GM19455 (cell line): Measurements from ENCODE around the gene SRSF1.

ENCODE experiments used
- ATAC-seq: cut with Tn5 transposase; IDR thresholded peaks from one replicate; pipeline ENCODE4 v1.9.1; 2021; ENCODE audit not compliant: unreplicated experiment

The SRSF1 gene

DNA sequence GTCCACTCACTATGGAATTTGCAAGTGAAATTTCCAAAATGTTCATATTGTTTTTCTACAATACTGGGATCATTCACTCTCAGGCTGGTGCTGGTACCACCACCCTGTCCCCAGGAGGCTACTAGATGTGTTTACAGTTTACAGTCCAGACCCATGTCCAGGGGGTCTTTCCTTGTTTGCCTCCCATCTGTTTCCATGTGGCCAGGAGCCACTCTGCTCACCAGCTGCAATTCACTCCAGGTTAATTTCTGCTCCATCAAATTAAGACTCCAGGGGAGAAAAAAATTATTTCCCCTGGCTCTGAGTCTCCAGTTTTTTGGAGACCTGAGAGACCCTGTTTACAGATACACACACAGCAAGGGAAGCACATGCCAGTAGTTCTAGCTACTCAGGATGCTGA is 12.5 kb upstream of the SRSF1 start:
- ATAC-seq, result no peak

DNA sequence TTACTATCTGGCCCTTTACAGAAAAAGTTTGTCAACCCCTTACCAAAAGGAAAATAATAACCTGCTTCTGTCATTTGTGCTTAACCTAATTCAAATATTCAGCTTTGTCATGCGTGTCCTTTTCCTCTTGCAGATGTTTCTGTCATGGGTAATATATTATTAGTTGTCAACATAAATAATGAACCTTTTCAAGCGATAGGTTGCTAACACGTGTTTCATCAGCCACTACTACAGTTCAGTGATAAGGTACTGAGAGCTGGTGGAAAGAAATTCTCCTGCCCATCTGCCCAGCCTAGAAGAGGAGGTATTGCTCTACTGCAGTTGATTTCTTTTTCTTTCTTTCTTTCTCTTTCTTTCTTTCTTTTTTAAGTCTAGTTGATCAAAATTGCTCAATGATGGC is 12.0 kb upstream of the SRSF1 start:
- ATAC-seq, result no peak

DNA sequence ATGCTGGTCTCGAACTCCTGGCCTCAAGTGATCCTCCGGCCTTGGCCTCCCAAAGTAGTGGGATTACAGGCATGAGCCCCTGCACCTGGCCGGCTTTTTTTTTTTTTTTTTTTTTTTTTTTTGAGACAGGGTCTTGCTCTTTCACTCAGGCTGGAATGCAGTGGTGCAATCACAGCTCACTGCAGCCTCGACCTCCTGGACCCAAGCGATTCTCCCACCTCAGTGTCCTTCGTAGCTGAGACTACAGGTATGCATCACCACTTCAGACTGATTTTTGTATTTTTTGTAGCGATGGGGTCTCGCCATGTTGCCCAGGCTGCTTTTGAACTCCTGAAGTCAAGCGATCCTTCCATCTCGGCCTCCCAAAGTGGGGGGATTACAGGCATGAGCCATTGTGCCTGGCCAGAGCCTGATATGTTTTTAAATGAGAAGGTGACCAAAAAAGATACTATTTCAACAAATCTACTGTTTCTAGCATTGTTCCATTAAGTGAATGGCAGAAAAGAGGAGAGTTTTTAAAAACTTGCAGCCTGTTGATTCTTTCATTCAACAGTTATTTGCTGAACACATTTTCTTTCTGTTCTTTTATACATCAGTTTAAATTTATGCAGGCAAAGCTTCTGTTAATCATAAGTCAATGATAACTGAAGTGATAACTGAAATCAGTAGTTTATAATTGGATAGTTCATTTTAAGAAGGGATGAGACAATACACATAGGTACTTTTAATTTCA is 3.2 kb upstream of the SRSF1 start:
- no peak for ATAC-seq

DNA sequence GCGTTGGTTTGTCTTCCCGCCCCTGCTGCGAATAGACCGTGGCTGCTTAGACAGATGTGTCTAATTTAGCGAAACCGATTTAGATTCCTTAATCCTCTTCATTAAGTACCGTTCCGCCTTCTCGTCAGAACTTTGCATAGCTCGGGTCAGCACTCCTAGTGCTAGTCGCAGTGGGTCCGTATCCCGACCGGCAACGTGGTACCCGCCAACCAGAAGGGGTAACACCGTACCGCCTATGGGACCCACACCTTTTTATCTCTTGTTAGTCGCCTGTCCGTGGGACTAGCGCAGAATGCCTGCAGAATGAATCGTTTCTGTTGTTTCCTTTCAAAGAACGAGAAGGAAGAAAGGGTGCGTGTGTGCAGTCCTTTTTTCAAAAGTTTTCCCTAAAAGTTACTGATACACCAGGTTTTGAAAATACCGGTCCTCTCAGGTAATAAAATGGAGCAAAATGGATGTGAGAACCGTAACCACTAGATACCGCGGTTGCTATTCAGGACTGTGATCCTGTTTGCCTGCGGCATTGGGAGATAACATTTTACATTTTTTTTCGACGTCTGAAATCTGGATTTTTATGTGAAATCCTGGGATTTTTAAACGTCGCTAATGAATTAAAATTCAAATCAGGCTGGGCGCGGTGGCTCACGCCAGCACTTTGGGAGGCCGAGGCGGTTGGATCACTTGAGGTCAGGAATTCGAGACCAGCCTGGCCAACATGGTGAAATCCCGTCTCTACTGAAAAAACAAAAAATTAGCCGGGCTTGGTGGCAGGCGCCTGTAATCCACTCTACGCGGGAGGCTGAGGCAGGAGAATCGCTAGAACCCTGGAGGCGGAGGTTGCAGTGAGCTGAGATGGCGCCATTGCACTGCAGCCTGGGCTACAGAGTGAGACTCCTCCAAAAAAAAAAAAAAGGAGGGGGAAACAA is 998 bp upstream of the SRSF1 start:
- peak; percentile 31 for ATAC-seq

DNA sequence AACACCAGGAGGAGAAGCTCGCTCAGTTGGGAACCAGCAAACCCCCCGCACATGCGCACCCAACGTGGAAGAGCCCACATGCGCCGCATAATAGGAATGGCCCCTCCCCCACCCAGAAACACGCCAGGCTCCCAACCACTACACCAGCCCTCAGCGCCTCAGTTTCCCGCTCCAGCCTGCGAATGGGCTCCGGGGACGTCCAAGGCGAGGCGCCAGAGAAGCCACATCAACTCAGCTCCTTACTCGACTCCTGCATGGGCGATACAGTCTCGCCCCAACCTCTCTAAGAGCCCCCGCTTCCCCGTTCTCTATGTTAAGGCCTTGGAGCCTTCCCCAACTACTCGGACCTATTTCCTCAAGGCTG is 504 bp downstream of the SRSF1 start:
- ATAC-seq, result no peak

DNA sequence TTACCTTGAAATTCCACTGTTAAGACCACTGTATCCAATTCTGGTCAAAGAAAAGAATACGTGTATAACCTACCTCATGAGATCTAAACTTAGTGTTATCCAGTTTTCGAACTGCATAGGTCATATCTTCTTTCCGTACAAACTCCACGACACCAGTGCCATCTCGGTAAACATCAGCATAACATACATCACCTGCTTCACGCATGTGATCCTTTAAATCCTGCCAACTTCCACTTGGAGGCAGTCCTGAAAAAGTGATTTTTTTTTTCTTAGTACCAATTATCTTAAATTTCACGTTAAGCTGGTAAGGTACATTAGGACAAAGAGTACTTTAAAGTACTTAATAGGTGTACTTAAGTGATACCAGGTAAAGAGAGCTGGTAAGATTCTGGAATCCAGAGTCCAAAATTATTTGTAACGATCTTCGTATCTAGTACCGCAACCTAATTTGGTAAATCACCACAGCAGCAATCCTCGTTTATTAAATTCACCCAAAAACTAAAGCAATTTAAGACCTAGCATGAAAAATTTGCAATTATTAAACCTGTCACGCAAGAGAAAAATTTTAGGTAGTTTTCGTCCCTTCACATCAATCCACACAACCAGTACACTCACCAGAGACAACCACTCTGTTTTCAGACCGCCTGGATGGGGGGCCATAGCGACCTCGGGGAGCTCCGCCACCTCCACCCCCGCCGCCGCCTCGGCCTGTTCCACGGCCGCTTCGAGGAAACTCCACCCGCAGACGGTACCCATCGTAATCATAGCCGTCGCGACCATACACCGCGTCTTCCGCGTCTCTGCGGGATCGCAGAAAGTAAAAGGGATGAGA is 1.1 kb downstream of the SRSF1 start:
- no peak for ATAC-seq

DNA sequence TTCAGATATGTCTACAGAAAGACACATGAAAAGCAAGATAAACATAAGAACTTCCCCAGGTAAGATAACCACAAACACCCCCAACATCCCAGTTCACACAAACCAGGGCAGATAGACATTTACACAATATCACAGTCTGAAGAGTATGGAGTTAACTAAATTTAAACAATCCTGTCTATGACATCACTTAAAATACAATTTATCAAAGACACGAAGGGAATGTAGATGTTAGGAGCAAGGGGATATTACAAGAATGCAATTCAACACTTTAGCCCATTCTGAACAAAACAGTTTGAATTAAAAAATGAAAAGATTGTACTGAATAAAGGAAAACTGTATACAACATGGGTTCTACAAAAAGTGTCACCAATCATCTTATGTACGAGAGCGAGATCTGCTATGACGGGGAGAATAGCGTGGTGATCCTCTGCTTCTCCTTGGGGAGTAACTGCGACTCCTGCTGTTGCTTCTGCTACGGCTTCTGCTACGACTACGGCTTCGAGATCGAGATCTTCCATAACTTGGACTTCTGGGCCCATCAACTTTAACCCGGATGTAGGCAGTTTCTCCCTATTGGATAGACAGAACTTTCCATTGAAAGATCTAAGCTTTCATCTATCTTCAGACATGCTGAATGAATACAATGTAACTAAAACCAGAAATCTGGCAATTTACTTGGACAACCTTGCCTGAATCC is 1.9 kb downstream of the SRSF1 start:
- no peak for ATAC-seq

DNA sequence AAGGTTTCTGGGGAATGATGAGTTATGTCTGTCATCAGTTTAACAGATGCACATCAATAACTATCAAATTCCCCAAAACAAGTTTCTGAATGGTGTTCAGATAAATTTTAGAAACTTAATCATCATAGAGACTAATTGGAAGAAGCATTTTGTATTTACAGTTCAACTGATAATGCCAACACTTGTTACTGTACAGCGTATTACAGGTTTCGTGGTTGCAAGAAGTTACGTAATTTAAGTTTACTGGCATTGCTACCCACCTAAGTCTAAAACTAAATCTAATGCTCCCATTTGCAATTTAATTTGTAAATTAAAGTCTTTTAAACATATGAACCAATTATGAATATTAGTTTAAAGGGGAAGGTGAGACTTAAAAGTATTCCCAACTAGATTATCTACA is 3.0 kb downstream of the SRSF1 start:
- no peak for ATAC-seq

DNA sequence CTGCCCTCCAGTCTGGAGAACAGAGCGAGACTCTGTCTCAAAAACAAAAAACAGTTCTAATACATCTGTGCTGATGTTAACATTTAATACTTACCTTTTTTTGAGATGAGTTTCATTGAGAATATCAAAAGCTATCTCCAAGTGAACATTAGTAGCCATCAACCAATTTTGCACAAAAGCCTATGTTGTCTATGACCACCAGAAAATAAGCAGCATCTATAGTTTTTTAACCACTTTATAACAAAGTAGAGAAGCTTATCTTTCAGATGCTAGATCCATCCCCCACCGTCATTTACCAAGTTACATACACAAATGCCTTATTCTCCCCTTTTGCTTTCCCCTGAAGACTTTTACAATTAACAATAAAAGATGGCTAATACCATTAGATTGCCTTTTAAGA is 4.1 kb downstream of the SRSF1 start:
- ATAC-seq, result no peak

DNA sequence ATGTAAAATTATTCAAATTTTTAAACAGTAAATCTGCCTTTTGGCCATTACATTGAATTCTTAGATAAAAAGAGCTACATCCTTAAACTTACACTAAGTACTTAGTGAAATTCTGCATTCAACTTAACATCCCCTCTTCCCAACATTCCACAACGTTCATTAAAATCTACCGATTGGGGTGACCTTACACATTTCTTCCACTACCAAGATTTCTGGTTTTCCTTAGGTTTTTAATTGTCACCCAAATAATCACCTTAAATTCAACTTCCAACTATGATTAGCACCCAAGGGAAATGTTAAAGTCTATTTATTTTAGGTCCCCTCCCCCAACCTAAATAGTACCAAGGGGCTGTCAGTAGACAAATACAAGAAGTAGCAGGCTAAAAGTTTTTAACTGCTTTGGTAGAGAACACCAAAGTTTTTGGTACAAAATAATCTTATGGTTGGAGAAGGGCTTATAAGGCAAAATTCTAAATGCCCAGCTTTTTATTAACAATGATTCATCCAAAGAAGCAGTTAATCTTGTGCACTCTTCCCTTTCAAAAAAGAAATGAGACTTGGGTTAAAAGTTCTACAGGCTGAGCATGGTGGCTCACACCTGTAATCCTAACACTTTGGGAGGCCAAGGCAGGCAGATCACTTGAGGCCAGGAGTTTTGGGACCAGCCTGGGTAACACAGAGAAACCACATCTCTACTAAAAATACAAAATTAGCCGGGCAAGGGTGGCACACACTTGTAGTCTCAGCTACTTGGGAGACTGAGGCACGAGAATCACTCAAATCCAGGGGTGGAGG is 4.7 kb downstream of the SRSF1 start:
- ATAC-seq, result no peak

DNA sequence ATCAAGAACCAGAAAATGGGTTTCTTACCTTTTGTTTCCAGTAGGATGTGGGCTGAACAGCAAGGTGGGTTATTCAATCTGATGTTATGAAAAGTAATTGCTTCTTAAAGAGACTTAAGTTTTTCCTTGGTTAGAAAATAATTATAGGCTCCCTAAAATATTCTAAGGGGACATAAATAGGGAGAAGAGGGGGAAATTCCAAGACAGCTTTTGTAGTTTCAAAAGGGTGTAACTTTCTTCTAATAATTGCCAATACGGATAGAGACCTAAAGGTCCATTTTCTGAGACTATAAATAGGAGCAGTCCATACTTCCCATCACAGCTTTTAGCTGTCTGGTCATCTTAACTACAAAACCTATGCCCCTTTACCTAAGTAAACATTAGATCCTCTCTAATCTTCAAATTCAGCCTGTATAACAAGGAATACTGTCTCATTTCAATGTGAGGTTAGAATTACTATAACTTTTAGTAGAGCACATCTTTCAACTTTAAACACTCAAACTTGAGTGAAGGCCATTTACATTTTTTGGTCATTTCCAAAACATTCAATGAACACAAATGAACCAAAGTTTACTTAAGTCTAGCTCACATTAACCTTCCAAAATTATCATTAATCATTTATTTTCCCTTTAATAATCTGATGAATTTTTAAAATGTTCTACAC is 5.5 kb downstream of the SRSF1 start:
- no peak for ATAC-seq

DNA sequence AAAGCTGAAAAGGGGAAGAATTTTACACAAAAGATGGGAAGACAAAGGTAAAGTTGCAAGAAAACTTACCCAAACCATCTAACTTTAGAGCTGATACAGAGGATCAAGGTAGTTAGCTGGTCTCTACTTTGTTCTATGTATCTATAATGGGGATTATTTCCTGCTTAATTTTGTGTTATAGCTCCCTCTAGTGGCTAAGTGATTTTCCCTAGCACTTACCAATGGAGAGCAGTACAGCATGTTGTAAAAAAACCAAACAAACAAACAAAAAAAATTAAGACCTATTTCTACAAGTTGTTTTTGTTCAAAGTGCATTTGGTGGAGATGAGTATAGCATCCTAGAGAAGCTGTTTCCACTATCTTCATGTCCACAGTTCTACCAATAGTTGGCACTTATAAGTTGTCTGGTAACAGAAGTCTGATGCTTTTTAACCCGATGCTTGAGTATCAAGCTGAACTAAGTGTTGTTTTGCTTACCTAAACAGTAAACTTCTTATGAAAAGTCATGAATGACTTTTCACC is 7.5 kb downstream of the SRSF1 start:
- ATAC-seq, result no peak

DNA sequence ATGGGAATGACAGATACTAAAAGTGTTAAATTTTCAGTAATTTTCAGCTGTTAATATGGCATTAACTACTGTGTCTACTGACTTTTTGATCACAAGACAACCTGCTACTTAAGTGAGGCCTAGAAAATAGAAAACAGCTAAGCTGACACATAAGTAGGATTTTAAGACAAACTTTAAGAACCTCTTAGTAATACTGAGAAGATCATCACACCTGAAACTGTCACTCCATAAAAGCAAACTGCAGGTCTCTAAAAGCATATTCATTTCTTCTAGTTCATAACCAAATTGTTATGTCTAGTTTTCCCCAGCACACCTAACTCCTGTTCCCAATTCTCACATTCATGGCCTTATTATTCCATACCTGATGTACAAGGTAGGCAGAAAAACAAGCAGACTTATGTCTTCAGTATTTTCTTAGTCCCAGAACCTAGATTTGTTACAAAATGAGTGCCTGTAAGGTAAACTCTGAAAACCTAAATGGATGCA is 8.0 kb downstream of the SRSF1 start:
- no peak for ATAC-seq

DNA sequence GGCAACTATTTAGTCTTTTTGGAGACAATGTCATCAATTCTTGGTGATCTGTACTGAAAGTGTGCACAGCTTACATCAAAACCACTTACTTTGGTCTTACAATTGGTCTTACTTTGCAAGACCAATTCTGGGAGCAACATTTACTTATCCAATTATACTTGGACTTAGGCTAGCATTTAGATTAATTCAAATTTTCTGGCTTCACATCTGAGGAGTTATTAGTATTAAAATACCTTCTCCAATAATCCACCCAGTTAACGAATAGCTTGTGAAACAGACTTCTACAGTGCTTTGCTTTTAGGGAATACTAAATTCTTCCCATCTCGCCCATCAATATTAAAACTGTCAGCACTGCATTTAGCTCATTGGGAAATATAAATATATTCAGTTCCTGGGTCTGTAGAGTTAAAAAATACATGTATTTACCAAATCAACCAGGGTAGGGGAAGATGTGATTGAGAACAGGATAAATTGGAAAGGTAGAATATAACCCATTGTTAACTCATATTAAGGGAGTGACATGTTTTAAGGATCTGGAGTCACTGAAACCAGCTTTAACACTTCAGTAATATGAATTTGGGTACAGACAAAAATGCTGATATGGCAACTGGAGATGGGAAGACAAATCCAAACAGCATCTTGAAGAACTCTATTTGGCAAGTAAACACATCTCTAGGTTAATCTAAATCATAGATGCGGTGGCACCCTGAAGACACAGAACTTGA is 9.8 kb downstream of the SRSF1 start:
- ATAC-seq, result no peak

DNA sequence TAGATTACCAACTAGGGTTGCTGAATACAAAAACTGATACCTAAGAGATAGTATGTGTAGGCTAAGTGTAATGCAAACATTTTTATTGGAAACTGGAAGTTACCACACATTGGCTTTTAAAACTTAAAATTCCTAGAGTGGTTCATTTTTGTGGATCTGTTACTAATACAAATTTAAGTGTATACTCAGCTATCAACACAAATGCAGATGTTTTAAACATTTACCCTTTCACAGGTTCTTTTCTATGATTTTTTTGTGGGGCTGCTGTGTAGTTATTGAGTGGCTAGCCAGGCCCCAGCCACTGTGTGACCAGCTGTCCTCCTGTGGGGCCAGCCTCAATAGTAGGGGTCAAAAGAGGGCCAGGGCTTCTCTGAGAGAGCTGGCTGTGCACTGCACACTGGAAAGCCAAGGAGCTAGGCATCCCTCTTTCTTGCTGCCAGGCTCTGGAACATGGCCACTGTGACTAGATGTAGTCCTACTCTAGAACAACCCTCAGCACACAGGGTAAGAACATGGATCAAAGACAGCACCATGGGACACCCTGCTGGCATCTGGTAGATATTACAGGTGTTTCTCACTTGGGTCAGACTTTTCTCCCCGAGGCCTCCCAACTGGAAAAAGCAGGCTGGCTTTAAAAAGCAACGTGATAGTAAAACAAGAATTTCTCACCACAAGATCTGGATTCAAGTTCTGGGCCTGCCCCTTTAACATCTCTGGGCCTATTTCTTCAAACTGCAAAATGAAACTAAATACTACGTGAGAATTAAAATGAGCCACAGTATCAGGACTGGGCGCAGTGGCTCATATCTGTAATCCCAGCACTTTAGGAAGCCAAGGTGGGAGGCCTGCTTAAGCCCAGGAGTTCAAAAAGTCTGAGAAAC is 11.7 kb downstream of the SRSF1 start:
- ATAC-seq, result no peak

DNA sequence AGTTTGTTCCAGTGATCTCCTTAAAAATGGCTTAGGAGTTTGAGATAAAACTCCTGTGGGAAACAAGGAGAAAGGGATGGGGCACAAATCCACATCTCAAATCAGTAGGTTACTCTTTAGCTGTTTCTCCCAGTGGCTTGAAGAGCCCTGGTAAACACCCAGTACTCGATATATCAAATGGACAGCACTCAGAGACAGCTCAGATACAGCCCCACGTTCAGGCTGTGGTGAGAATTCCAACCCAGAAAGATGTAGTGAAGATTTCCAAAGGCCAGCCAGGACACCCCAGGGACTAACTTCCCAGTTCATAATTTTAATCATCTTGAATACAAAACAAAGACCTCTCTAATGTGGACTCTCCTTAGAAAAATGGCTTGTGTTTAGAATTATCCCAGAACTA is 12.6 kb downstream of the SRSF1 start:
- ATAC-seq, result no peak

DNA sequence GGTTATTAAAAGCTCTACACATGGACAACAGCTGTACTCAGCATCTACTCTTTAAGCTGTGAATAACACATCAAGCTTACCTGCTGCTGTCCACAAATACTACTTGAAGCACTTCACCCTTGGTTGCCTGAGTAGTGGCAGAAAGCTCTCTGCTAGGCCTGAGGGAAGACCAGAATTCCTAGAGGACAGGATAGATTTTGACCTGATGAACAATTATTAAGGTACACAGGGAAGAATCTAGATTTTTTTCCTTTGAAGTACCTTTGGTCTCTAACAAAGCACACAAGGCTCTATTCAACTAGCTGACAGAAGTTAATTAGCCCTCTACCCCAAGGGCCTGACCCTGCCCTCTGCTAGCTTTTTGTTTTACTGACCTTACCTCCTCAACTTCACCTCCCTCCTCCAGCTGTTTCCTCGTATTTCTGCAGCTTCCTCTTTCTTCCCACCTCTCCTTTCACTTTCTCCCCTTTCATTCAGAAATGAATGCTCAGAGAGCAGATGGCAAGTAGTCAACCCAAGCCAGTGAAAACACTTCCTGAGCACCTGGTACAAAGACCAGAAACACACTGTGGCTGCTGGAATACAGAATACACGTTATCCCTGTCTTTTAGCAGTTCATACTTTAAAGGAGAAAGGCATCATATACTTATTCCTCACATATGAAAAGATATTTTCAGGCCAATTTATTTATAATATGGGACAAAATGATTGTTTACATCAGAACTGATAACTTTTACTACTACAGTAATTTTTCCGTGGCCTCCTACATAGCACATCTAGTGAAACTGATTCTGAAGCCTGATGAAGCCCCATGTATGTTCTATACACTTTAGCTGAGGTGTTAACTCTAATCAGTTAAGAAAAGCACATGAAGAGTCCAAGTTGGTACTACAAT is 13.3 kb downstream of the SRSF1 start:
- no peak for ATAC-seq
